Fibroblast of lung (primary cell): ENCODE data around the gene BCAS3.

ENCODE experiments used
- CTCF ChIP-seq, 2 donors: IDR thresholded peaks in 1 of 2; conservative IDR thresholded peaks in 1 of 2; 1 replicate in 1 of 2; 2 replicates in 1 of 2; pipeline ENCODE4 v1.5.1; 2011 to 2012; ENCODE audit warnings: low read length in 2 of 2, control low read depth in 1 of 2, inconsistent platforms in 1 of 2, low read depth in 1 of 2, mild to moderate bottlenecking in 1 of 2
- EZH2 ChIP-seq: IDR thresholded peaks from 2 replicates; pipeline ENCODE4 v1.5.1; 2012; ENCODE audit warnings: low read length, control low read depth, mild to moderate bottlenecking; ENCODE audit errors: missing control alignments

GRCh38 chr17:61401389-61402072 is 723.9 kb downstream of the BCAS3 start:
- no peak for TF ChIP-seq CTCF (conservative IDR thresholded peaks at IDR 0.05 in 1 of 2, IDR thresholded peaks at IDR 0.05 in 1 of 2; ENCODE audit: low read depth in 1 of 2, low read length in 2 of 2)
- no peak for TF ChIP-seq EZH2
